H1 (cell line): ENCODE data around the gene NRIP3. TPM values are rescaled to one million over a fixed set of nuclear protein-coding genes. Genes with fewer than 3 reads are reported as not detected.

Experiments
- CTCF ChIA-PET: fragments of 300-600 bp; sonication (Branson Sonifier 250); formaldehyde crosslinking; loops from one replicate; lab custom pipeline; 2021; ENCODE audit not compliant: partially characterized antibody; lab: Charles Lee
- POLR2A ChIA-PET: fragments of 300-600 bp; sonication (Branson Sonifier 250); formaldehyde crosslinking; loops from one replicate; lab custom pipeline; 2021; ENCODE audit warnings: inconsistent platforms; ENCODE audit not compliant: partially characterized antibody; lab: Charles Lee
- DNase-seq, 2 experiments: peaks; one replicate each; pipeline versions ENCODE4 v3.0.0 to v3.0.0-alpha.2; 2010 to 2022; ENCODE audit warnings: low spot score in 2 of 2, low read depth in 1 of 2, mixed read lengths in 1 of 2
- FAIRE-seq: peaks from 2 replicates; lab custom pipeline; 2011; peaks lifted over from hg19 to GRCh38; lab: Jason Lieb, UNC
- H2AFZ ChIP-seq: 2 replicates; pipeline ENCODE4 v1.8.1; 2012; ENCODE audit warnings: low read length, inconsistent platforms
- H2AK5ac ChIP-seq: 2 replicates; pipeline ENCODE4 v1.6.1; 2013; ENCODE audit warnings: low read depth, low read length
- H2BK120ac ChIP-seq: replicated peaks from 2 replicates; pipeline ENCODE3; 2013; ENCODE audit warnings: low read depth, low read length, inconsistent platforms
- H2BK12ac ChIP-seq: 2 replicates; pipeline ENCODE4 v1.6.1; 2013; ENCODE audit warnings: low read depth, low read length
- H2BK15ac ChIP-seq: 2 replicates; pipeline ENCODE4 v1.6.1; 2013; ENCODE audit warnings: low read length
- H2BK20ac ChIP-seq: 2 replicates; pipeline ENCODE4 v1.6.1; 2013; ENCODE audit warnings: low read length
- H2BK5ac ChIP-seq: 2 replicates; pipeline ENCODE4 v1.6.1; 2013; ENCODE audit warnings: low read depth, low read length
- H3K14ac ChIP-seq: 2 replicates; pipeline ENCODE4 v1.6.1; 2013; ENCODE audit warnings: inconsistent platforms; ENCODE audit not compliant: insufficient read length
- H3K18ac ChIP-seq: 2 replicates; pipeline ENCODE4 v1.6.1; 2013; ENCODE audit warnings: low read length; ENCODE audit errors: extremely low read depth
- H3K23ac ChIP-seq: 2 replicates; pipeline ENCODE4 v1.6.1; 2013; ENCODE audit warnings: inconsistent platforms; ENCODE audit not compliant: insufficient read length
- H3K23me2 ChIP-seq: 2 replicates; pipeline ENCODE4 v1.6.1; 2013; ENCODE audit warnings: low read depth, low read length
- H3K27ac ChIP-seq: 2 replicates; pipeline ENCODE4 v1.6.1; 2011; ENCODE audit warnings: low read depth, low read length, inconsistent platforms
- H3K27me3 ChIP-seq, 4 experiments: replicated peaks in 1 of 4; 1 replicate in 1 of 4; 2 replicates in 3 of 4; pipeline versions ENCODE4 v1.6.1 to v1.8.1; 2011 to 2013; ENCODE audit warnings: low read length in 3 of 4, mild to moderate bottlenecking in 3 of 4, inconsistent platforms in 2 of 4, mixed read lengths in 2 of 4, moderate library complexity in 1 of 4; ENCODE audit not compliant: control insufficient read depth in 3 of 4, insufficient read depth in 3 of 4; ENCODE audit errors: extremely low read depth in 1 of 4
- H3K36me3 ChIP-seq, 4 experiments: 2 replicates each; pipeline versions ENCODE4 v1.6.1 to v1.8.1; 2011 to 2013; ENCODE audit warnings: mild to moderate bottlenecking in 4 of 4, low read length in 3 of 4, moderate library complexity in 2 of 4, control low read depth in 1 of 4, inconsistent platforms in 1 of 4; ENCODE audit not compliant: insufficient read depth in 4 of 4, control insufficient read depth in 2 of 4
- H3K4ac ChIP-seq: replicated peaks from 2 replicates; pipeline ENCODE3; 2013; ENCODE audit warnings: low read length, low read depth, mixed read lengths, inconsistent platforms; ENCODE audit not compliant: insufficient read length
- H3K4me1 ChIP-seq, 4 experiments: replicated peaks in 1 of 4; 1 replicate in 1 of 4; 2 replicates in 3 of 4; pipeline versions ENCODE4 v1.6.1 to v1.8.1; 2011 to 2013; ENCODE audit warnings: low read length in 3 of 4, inconsistent platforms in 2 of 4, mixed read lengths in 1 of 4; ENCODE audit not compliant: insufficient read depth in 4 of 4, control insufficient read depth in 3 of 4
- H3K4me2 ChIP-seq, 2 experiments: 2 replicates each; pipeline versions ENCODE4 v1.6.1 to v1.8.1; 2011 to 2013; ENCODE audit warnings: low read depth in 2 of 2, low read length in 2 of 2, control low read depth in 1 of 2, inconsistent platforms in 1 of 2, mild to moderate bottlenecking in 1 of 2; ENCODE audit not compliant: insufficient read depth in 1 of 2
- H3K4me3 ChIP-seq, 4 experiments: fragments of 200-600, 300-600 bp in 1 of 4; sonication (generic), shearing (Covaris generic), sonication (Bioruptor Twin) in 1 of 4; 2 replicates each; pipeline versions ENCODE4 v1.5.1 to v1.8.1; 2011 to 2016; ENCODE audit warnings: low read length in 4 of 4, low read depth in 3 of 4, control low read depth in 2 of 4, inconsistent platforms in 2 of 4, mild to moderate bottlenecking in 2 of 4, mixed read lengths in 1 of 4, moderate library complexity in 1 of 4; ENCODE audit not compliant: insufficient read depth in 2 of 4; ENCODE audit errors: extremely low read depth in 1 of 4
- H3K56ac ChIP-seq: replicated peaks from 2 replicates; pipeline ENCODE3; 2013; ENCODE audit warnings: low read depth, mild to moderate bottlenecking, mixed read lengths, low read length, inconsistent platforms; ENCODE audit not compliant: insufficient read length
- H3K79me1 ChIP-seq: 2 replicates; pipeline ENCODE4 v1.6.1; 2013; ENCODE audit warnings: low read depth, low read length, control low read depth
- H3K79me2 ChIP-seq, 2 experiments: 2 replicates each; pipeline versions ENCODE4 v1.6.1 to v1.8.1; 2012 to 2013; ENCODE audit warnings: low read length in 2 of 2, mild to moderate bottlenecking in 2 of 2, inconsistent platforms in 1 of 2; ENCODE audit not compliant: insufficient read depth in 2 of 2, control insufficient read depth in 1 of 2
- H3K9ac ChIP-seq, 4 experiments: replicated peaks in 1 of 4; 1 replicate in 1 of 4; 2 replicates in 3 of 4; pipeline versions ENCODE4 v1.6.1 to v1.8.1; 2011 to 2013; ENCODE audit warnings: low read depth in 3 of 4, low read length in 3 of 4, control low read depth in 2 of 4, mild to moderate bottlenecking in 2 of 4, moderate library complexity in 2 of 4, inconsistent platforms in 1 of 4; ENCODE audit errors: extremely low read depth in 1 of 4
- H3K9me3 ChIP-seq, 2 experiments: 2 replicates each; pipeline versions ENCODE4 v1.6.1 to v1.8.1; 2012 to 2013; ENCODE audit warnings: mild to moderate bottlenecking in 2 of 2, moderate library complexity in 2 of 2, control low read depth in 1 of 2, inconsistent platforms in 1 of 2, low read depth in 1 of 2, low read length in 1 of 2, mixed read lengths in 1 of 2; ENCODE audit not compliant: insufficient read depth in 2 of 2
- H4K20me1 ChIP-seq, 2 experiments: replicated peaks in 1 of 2; 2 replicates each; pipeline versions ENCODE3 to v1.8.1; 2011 to 2013; ENCODE audit warnings: inconsistent platforms in 2 of 2, low read length in 2 of 2, mild to moderate bottlenecking in 1 of 2; ENCODE audit not compliant: insufficient read depth in 2 of 2, control insufficient read depth in 1 of 2
- H4K5ac ChIP-seq: 2 replicates; pipeline ENCODE4 v1.6.1; 2013; ENCODE audit warnings: low read length, low read depth, mixed read lengths, inconsistent platforms; ENCODE audit not compliant: insufficient read length
- H4K8ac ChIP-seq: 2 replicates; pipeline ENCODE4 v1.8.0; 2013; ENCODE audit warnings: mild to moderate bottlenecking, moderate library complexity, low read length, inconsistent platforms; ENCODE audit not compliant: insufficient read depth; ENCODE audit errors: extremely low read depth
- H4K91ac ChIP-seq: replicated peaks from 2 replicates; pipeline ENCODE3; 2013; ENCODE audit warnings: low read length, mixed read lengths, inconsistent platforms; ENCODE audit not compliant: insufficient read length
- BACH1 ChIP-seq: IDR thresholded peaks from 2 replicates; pipeline ENCODE4 v1.6.1; 2012; ENCODE audit warnings: low read length, improper control_type of control experiment
- CBX8 ChIP-seq: fragments of 300-800, 300-1000 bp; sonication (generic); IDR thresholded peaks from 2 replicates; pipeline ENCODE4 v1.7.1; 2016; ENCODE audit warnings: low read depth, low read length, borderline replicate concordance
- CHD1 ChIP-seq: IDR thresholded peaks from 2 replicates; pipeline ENCODE4 v1.6.1; 2012; ENCODE audit warnings: low read depth, low read length, improper control_type of control experiment
- CREB1 ChIP-seq: IDR thresholded peaks from 2 replicates; pipeline ENCODE4 v1.6.1; 2012; ENCODE audit warnings: inconsistent platforms
- EP300 ChIP-seq, 2 experiments: IDR thresholded peaks; 1 replicate in 1 of 2; 2 replicates in 1 of 2; pipeline ENCODE4 v1.6.1; 2011 to 2012; ENCODE audit warnings: low read depth in 2 of 2, low read length in 2 of 2, mild to moderate bottlenecking in 2 of 2, borderline replicate concordance in 1 of 2, inconsistent platforms in 1 of 2, moderate library complexity in 1 of 2
- GTF2F1 ChIP-seq: IDR thresholded peaks from 2 replicates; pipeline ENCODE4 v1.6.1; 2012; ENCODE audit warnings: low read depth, low read length, improper control_type of control experiment, borderline replicate concordance
- POLR2A ChIP-seq, 2 experiments: IDR thresholded peaks; 1 replicate in 1 of 2; 2 replicates in 1 of 2; pipeline ENCODE4 v1.6.1; 2011; ENCODE audit warnings: low read depth in 2 of 2, low read length in 2 of 2, mild to moderate bottlenecking in 2 of 2; ENCODE audit errors: control extremely low read depth in 1 of 2
- POU5F1 ChIP-seq: IDR thresholded peaks from 2 replicates; pipeline ENCODE4 v1.6.1; 2011; ENCODE audit warnings: low read depth, mild to moderate bottlenecking, low read length, moderate library complexity
- RBBP5 ChIP-seq: IDR thresholded peaks from 2 replicates; pipeline ENCODE4 v1.7.1; 2012; ENCODE audit warnings: low read depth, mild to moderate bottlenecking, inconsistent platforms, low read length, moderate library complexity, borderline replicate concordance
- RNF2 ChIP-seq: fragments of 200-900, 300-1000 bp; sonication (generic); IDR thresholded peaks from 2 replicates; pipeline ENCODE4 v1.7.1; 2016; ENCODE audit warnings: borderline replicate concordance, low read depth, mild to moderate bottlenecking, antibody characterized with exemption, low read length; ENCODE audit not compliant: poor library complexity, severe bottlenecking; ENCODE audit errors: missing control alignments
- SAP30 ChIP-seq: fragments of 300-600 bp; sonication (generic); IDR thresholded peaks from 2 replicates; pipeline ENCODE4 v1.7.1; 2012; ENCODE audit warnings: low read length, moderate library complexity, mild to moderate bottlenecking, inconsistent platforms; ENCODE audit not compliant: insufficient read depth, insufficient replicate concordance
- SP2 ChIP-seq: IDR thresholded peaks from 2 replicates; pipeline ENCODE4 v1.6.1; 2012; ENCODE audit warnings: mild to moderate bottlenecking, low read length, inconsistent platforms
- SRF ChIP-seq: IDR thresholded peaks from 2 replicates; pipeline ENCODE4 v1.6.1; 2011; ENCODE audit warnings: mild to moderate bottlenecking, low read depth, low read length, moderate library complexity
- SUZ12 ChIP-seq: fragments of 200-600 bp; sonication (generic); IDR thresholded peaks from 2 replicates; pipeline ENCODE4 v1.6.1; 2012; ENCODE audit warnings: mild to moderate bottlenecking, inconsistent platforms, low read length, moderate library complexity, mixed read lengths
- TAF7 ChIP-seq: optimal IDR thresholded peaks from 2 replicates; pipeline ENCODE3; 2011; ENCODE audit warnings: low read depth, mild to moderate bottlenecking, inconsistent platforms, low read length, moderate library complexity, borderline replicate concordance
- WGBS, 2 experiments: shearing (Covaris generic) in 1 of 2; methylation state at CpG; one replicate each; pipeline versions ENCODE4 v1.1.6 to v1.1.7; 2013 to 2015; ENCODE audit warnings: low lambda C conversion rate in 2 of 2, mixed read lengths in 2 of 2, inconsistent platforms in 1 of 2, low coverage in 1 of 2, missing lambda C conversion rate in 1 of 2; ENCODE audit not compliant: insufficient replicate concordance in 2 of 2, insufficient coverage in 1 of 2, insufficient read length in 1 of 2; ENCODE audit errors: extremely low coverage in 1 of 2, missing lambda C conversion rate in 1 of 2; 5-methylcytosine and 5-hydroxymethylcytosine counted together
- polyA plus RNA-seq, 7 experiments: library from polyadenylated mRNA; depleted of rRNA in 3 of 7; stranded (reverse) in 5 of 7; unstranded in 2 of 7; fragments of >200 nt in 5 of 7; fragments of 200-250 nt in 2 of 7; gene quantifications; 1 replicate in 5 of 7; 2 replicates in 1 of 7; 4 replicates in 1 of 7; pipeline versions ENCODE4 v1.2.1 to v1.2.3, GENCODE V29; 2011 to 2013; ENCODE audit warnings: missing spikeins in 2 of 7, mixed read lengths in 2 of 7
- total RNA-seq: library from RNA; stranded (reverse); fragmentation: NEBNext Ultra II Directional; extraction: Animal tissue kit (Norgen Biotek cat#: 25700); gene quantifications from 2 replicates; pipeline ENCODE4 v1.2.1, GENCODE V29; 2021

NRIP3 gene
- total and polyA plus RNA-seq, 2 of the 8 experiments (the other 6 are each of a cell fraction or from before 2014, with no cell fraction given), result 3.9 to 7.1 TPM

- FAIRE-seq (no peak), DNase-seq (no peak)
- no peak overlapping the region for H2BK5ac ChIP-seq
- H2BK20ac ChIP-seq, result no peak overlapping the region
- no peaks in the 10 kb centered on the region for H3K23me2 ChIP-seq
- no peak overlapping the region for H3K18ac ChIP-seq
- POLR2A ChIA-PET, result no interaction called here
- 88% methylated on average over 10 of the region's 10 CpGs; no CpG with 5 or more reads in 1 of the 2 experiments for WGBS, 2 experiments
- no peak overlapping the region for H3K4me3 ChIP-seq
- H2BK12ac ChIP-seq, result no peak overlapping the region
- no peak overlapping the region for H3K9ac ChIP-seq
- CTCF ChIA-PET, result interaction anchor here (0.8 to 1.9 kb wide), 7 partner anchors 10 to 213 kb away, joined by 3 to 10 read pairs (median 5); no protein-coding TSS in a partner anchor
- H3K56ac ChIP-seq, result no peak overlapping the region
- no peak overlapping the region for H2AFZ ChIP-seq
- no peak overlapping the region for H3K4ac ChIP-seq
- H2AK5ac ChIP-seq, result no peak overlapping the region
- no peaks in the 10 kb centered on the region for H3K9me3 ChIP-seq
- H3K4me2 ChIP-seq, result no peak overlapping the region
- H3K27me3 ChIP-seq, result no peaks in the 10 kb centered on the region
- no peaks in the 10 kb centered on the region for H3K79me2 ChIP-seq
- no peak overlapping the region for H4K8ac ChIP-seq
- no peak overlapping the region for H3K23ac ChIP-seq
- no peak overlapping the region for H2BK120ac ChIP-seq
- H3K4me1 ChIP-seq, result peaks cover 0 to 7% (median 1%) of the 10 kb centered on the region in 4 experiments; a peak in 2 of 7 replicates
- H3K27ac ChIP-seq, result no peak overlapping the region
- no peak overlapping the region for H3K14ac ChIP-seq
- H4K91ac ChIP-seq, result no peak overlapping the region
- no peaks in the 10 kb centered on the region for H3K79me1 ChIP-seq
- H3K36me3 ChIP-seq, result no peaks in the 10 kb centered on the region
- no peak overlapping the region for H2BK15ac ChIP-seq
- no peak overlapping the region for H4K5ac ChIP-seq
- no peaks in the 10 kb centered on the region for H4K20me1 ChIP-seq
- TF ChIP-seq SUZ12 (no peak), TAF7 (no peak), RNF2 (no peak), BACH1 (no peak), SAP30 (no peak), SP2 (no peak), POLR2A (IDR thresholded peaks at IDR 0.05; ENCODE audit: control extremely low read depth in 1 of 2, low read depth in 2 of 2, low read length in 2 of 2) (no peak), CHD1 (no peak), CBX8 (no peak), SRF (no peak), POU5F1 (no peak), GTF2F1 (no peak), RBBP5 (no peak), EP300 (IDR thresholded peaks at IDR 0.05; ENCODE audit: borderline replicate concordance in 1 of 2, low read depth in 2 of 2, low read length in 2 of 2) (no peak), CREB1 (no peak)
These were observed 66.6 kb downstream of the NRIP3 start for GRCh38 chr11:8937159-8937558.
